Measurements from ENCODE around the gene MRPS2.
"Not testable (repeated sequence)": the region's sequence is repeated elsewhere in the genome, so short reads cannot be mapped to it uniquely, and the experiment has no call there.

The MRPS2 gene

DNA sequence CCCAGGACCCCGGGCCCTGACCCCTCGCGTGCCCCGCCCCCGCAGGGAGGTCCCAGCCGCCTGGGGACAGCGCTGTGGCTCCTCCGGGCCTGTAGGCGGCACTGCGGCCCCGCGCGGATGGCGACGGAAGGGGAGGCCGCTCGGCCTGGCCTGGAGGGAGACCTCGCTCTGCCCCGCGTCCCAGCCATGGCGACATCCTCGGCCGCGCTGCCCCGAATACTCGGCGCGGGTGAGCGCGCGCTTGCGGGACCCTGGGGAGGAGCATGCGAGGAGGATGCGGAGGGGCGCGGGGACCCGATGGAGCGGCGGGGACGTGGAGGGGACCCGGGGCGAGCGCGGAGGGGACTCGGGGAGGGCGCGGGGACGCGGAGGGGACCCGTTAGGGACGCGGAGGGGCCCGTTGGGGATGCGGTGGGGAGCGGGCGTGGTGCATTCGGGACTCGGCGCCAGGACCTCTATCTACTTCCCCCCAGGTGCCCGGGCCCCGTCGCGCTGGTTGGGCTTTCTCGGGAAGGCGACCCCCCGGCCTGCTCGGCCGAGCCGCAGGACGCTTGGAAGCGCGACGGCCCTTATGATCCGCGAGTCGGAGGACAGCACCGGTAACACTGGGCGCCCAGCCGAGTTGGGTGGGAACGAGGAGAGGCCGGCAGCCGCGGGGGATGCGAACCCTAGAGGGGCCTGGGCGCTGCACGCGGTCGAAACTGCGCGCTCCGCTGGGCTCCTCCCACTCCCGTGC is at the start of gene MRPS2:
Gene MRPS2 (plus strand): TSS at position 158 of the 736 bp plus-strand sequence. CDS start 29 bp downstream, at position 187.
- DNase-seq (ENCODE audit: low read depth, low spot score): peak; percentile 96

DNA sequence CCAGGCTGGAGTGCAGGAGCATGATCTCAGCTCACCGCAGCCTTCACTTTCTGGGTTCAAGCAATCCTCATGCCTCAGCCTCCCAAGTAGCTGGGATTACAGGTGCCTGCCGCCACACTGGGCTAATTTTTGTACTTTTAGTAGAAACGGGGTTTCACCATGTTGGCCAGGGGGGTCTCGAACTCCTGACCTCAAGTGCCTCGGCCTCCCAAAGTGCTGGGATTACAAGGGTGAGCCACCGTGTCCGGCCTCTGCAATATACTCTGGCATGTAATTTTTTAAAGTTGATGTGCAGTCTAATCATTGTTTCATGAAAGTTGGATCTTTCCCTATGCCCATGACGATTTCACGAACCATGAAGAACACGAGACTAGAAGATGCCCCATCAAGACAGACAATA is 49.5 kb upstream of the MRPS2 start:
- no peak for DNase-seq (ENCODE audit: low read depth, low spot score)

DNA sequence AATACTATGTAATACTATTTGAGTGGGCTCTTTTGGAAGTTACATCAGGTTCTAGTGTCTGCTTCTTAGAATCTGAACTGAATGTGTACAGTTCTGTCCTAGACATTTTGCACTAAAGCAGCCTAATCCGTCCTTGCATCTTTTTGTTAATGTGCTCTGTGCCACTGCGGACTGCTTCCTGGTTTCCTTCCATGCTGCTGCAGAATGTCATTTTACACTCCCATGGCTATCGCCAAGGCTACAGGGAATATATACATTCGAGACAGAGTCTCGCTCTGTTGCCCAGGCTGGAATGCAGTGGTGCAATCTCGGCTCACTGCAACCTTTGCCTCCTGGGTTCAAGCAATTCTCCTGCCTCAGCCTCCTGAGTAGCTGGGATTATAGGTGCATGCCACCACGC is 48.6 kb upstream of the MRPS2 start:
- not testable (repeated sequence) for DNase-seq (ENCODE audit: low read depth, low spot score)

DNA sequence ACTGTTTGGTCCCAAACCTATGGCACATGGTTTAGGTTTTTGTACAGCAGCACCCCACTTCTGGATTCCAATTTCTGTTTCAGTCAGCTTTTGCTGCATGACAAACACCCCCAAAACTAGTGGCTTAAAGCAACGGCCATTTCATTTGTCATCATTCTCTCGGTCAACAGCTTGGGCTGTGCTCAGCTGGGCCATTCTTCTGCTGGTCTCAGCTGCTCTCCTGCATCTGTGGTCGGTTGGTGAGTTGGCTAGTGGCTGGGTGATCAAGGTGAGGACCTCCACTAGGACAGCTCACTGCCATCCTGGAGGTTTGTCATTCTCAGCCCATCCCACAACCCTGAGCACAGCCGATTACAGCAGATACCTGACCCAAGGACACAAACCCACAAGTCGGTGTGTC is 45.7 kb upstream of the MRPS2 start:
- no peak for DNase-seq (ENCODE audit: low read depth, low spot score)

DNA sequence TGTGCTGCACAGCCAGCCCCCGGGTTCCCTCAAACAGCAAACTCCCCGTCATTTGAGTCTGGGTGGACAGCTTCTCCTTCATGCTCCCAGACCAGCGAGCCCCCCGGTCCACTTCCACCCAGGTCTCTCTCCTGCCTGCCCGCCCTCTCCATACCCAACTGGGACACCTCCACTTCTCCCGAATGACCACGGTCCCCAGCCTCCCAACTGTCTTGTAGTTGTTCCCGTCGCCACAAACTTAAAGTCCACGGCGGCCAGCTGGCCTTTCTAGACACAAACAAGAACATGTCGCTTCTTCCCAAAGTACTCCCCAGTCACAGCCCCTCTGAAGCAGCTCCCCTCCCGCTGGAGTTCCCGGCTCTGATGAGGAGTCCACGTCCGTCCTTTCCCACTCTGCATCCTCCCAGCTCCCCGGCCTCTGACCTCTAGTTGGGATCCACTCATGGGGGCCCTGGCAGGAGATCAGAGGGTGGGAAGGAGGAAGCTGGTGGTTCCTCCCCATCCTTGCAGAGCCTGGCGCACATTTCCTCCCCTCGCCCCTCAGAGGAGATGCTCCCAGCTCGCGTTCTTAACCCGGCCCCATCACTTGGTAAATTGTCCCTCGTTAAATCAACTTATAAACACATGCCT is 45.0 kb upstream of the MRPS2 start:
- no peak for DNase-seq (ENCODE audit: low read depth, low spot score)

DNA sequence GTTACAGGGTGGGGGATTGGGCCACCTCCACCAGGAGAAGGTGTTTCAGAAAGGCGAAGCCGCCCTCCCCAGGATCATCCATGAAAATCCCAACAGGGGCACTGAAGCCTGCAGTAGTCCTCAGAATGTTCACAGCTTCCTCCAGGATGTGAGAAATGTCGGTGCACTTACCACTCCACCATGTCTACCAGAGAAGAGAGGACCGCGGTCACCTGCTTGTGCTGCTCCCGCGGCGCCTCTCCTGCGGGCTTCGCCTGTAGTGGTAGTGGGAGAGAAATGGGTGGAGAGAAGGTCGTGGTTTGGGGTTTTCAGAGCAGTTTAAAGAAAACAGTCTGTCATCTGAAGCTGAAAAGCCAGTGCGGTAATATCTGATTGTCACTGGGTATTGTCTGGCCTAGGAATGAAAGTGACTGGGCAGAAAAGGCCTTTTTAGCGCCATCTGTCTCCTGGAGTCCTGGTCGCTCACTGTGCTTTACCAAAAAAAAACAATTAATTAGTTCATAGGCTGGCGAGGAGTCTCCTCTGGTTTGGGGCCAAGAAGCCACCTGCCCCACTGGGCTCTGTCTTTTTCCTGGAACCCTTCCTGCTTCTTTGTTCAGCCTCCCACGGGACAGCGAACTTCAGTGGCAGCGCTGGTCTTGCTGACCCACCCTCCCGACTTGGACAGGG is 43.9 kb upstream of the MRPS2 start:
- DNase-seq (ENCODE audit: low read depth, low spot score): no peak

DNA sequence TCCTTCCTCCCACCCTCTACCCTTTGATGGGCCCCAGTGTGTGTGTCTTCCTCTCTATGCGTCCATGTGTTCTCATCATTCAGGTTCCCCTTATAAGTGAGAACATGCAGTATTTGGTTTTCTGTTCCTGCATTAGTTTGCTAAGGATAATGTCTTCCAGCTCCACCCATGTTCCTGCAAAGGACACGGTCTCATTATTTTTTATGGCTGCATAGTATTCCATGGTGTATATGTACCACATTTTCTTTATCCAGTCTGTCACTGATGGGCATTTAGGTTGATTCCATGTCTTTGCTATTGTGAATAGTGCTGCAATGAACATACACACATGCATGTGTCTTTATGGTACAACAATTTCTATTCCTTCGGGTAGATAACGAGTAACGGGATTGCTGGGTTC is 42.0 kb upstream of the MRPS2 start:
- DNase-seq (ENCODE audit: low read depth, low spot score): not testable (repeated sequence)

DNA sequence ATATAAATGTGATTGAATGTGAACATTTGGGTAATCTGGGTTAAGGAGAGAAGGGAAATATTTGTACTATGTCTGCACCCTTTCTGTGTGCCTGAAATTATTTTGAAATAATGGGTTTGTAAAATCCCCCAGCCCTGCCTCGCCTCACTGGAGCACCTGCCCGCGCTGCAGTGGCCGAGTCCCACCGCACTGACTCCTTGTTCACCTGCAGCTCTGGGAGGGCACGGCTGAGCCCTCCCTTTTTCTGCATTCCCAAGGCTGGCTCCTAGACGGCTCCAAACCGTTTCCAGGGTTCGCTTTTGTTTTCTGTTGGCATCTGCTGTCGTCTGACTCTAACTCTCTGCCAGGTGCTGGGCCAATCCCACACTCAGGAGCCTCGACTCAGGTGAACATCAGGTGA is 38.5 kb upstream of the MRPS2 start:
- DNase-seq (ENCODE audit: low read depth, low spot score): no peak

DNA sequence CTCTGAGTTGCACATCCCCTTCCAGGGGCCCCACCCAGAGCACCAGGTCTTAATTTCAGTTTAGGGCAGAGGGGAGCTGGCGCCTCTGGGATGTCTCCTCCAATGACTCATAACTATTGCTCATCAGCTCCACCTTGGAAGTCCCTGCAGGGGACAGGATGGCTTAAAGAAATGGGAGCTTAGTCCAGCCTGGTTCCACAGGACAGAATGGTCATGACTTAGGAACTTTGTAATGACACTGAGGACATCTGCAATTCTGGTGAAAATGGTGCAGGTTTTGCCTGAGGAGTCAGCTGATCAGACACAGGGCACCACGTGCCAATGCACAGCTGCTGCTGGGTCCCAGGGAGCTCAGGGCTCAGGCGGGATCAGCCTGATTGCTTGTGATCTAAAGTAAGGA is 37.3 kb upstream of the MRPS2 start:
- DNase-seq (ENCODE audit: low read depth, low spot score): no peak

DNA sequence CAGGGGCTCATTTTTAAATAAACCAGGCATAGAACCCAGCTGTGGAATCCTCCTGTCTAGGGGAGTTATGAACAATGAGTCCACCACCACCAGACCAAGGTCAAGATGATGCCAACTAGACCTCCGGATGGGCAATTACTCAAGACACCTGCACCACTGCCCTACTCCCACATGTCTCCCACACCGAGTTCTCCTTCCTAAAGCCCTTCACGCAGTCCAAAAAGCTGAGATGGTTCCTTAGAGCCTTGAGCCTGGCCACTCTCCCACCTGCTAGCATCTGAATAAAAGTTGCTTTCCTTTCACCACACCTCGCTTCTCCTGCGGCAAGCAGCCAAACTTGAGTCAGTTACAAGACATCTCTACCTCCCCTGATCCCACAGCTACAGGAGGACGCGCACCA is 36.3 kb upstream of the MRPS2 start:
- DNase-seq (ENCODE audit: low read depth, low spot score): no peak

DNA sequence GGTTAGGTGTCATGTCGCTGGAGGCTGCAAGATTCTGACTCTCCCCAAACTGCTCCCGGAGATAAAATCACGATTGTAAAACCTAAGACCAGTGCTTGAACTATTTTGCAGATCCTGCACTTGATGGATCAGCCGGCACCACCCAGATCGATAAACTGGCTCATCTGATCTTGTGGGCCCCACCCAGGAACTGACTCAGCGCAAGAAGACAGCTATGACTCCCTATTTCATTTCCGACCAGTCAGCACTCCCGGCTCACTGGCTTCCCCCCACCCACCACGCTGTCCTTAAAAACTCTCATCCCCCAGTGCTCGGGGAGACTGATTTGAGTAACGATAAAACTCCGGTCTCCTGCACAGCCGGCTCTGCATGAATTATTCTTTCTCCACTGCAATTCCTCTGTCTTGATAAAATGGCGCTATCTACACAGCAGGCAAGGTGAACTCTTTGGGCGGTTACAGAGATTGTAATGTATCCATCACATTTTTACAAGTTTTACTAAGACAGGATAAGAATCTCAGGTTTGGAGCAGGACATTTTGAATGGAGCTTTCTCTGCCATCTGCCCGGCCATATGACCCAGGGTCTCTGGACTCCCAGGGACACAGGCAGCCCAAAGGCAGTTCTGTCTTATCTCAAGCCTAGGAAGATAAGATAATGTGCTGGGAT is 31.5 kb upstream of the MRPS2 start:
- DNase-seq (ENCODE audit: low read depth, low spot score): no peak

DNA sequence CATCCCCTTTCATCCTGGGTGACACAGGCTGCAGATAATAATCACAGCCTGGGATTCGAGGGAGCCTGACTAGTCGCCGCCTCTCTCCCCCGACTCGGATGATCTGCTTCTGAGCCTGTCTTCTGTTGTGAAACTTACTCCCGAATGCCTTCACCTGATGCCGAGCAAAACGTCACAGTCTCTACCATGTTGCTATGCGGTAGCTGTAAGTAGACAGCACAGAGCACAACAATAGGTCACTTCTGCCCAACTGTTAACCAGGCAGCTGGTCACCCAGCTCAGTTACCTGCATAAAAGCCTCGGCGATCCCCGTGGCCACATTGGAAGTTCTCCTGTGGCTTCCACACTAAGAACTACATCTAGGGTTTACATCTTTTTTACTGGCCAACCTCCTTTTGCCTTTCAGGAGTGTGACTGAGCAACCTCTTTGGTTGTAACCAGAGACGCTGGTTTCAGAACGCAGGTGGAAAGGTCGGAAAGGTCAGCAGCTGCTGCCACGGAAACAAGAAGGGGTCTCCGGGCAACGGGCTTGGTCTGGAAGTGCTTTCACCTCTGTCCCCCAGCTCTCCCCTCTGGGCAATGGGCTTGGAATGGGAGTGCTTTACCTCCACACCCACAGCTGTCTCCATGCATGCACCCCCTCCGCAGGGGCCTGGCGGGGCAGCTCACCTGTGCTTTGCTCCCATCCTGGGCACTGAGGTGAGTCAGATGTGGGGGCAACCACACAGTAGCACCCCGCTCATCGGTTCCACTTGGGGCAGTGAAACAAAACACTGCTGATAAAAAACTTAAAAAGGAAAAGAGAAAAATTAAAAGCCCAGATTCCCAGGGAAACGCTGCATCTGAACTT is 28.5 kb upstream of the MRPS2 start:
- no peak for DNase-seq (ENCODE audit: low read depth, low spot score)

DNA sequence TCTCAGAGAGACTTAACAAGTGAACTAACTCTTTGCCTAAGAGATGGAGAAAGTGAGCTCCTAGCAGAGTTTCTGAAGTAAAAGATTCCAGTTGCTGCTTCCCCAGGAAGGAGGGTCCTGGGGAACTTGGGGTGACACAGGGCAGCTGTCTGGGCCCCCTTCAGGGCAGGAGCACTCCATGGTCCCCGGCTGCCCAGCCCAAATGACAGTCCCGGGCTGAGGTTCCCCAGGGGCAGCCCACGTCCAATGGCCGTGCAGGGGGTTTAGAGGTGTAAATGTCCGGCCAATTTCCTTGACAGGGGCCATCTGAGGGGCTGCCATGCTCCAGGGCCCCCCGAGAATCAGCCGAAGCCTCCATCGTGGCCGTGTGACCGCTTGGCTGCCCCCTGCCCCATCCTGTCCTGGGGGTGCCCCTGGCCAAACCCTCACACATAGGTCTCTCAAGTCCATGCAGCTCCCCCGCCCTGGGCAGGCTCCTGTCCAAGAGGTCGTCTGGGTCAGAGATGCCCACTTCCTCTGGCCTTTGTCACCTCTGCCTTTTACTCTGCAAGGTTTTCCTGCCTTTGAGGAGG is 26.4 kb upstream of the MRPS2 start:
- DNase-seq (ENCODE audit: low read depth, low spot score): no peak

DNA sequence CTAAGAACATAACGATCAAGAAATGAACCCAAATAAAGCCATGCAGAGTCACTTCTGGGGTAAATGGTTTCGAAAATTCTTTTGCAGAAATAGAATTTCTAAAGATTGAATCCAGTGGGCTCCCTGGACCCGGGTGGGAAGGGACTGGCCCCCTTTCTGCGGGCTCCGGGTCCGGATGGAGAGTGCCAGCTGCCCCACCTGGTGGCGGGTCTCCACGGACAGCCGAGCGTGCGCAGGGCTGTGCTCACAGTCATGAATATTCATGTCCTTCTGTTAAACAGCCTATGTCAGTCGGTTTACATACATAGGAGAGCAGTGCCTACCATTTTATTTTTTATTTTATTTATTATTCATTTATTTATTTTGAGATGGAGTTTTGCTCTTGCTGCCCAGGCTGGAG is 25.6 kb upstream of the MRPS2 start:
- DNase-seq (ENCODE audit: low read depth, low spot score): peak; percentile 69

DNA sequence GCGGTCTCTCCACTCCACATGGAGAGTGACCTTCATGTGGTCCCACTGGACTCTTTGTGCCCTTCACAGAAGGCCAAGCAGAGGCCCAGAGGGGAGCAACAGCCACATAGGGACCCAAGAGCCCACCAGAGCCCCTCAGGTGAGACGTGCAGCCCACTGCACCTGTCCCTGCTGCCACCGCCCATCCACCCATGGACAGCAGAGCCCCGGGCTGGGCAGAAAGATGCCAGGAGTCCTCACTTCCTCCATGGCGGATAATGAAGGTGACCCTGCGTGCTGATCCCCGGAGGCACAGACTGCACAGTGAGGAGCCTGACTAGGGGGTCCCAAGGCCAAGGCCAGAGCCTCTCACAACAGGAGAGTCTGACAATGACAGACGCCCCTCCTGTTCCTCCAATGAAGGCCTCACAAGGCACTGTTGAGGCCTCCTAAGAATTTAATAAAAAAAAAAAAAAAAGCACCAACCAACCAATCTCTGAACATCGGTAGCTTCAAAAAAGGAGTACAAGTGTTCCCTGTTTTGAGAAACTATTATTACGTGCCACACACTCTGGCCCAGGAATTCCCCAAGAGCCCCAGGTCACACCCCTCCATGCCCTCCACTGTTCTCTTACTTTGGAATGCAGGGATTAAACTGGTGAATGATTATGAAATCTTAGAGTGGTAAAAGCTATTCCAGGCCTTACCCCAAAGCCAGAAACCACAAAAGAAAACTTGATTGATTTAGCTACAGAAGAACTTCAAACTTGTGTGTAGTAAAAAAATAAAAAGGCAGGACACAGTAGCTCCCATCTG is 23.7 kb upstream of the MRPS2 start:
- DNase-seq (ENCODE audit: low read depth, low spot score): peak; percentile 61

DNA sequence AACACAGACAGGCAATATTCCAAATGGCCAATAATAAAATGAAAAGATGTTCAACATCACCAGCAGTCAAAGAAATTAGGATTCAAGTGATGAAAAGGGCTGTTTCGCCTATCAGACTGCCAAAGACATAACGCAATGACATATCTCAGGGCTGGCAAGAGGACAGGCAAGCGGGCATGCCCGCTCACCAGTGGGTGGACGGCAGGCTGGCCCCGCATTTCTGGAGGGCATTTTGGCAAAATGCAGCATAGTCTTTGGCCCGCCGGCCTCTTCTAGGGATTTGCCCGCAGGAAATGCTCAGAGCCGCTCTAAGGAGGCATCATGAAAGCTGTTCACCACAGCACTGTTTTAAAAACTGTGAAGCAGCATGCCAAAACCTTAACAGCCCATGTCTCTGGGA is 22.3 kb upstream of the MRPS2 start:
- no peak for DNase-seq (ENCODE audit: low read depth, low spot score)

DNA sequence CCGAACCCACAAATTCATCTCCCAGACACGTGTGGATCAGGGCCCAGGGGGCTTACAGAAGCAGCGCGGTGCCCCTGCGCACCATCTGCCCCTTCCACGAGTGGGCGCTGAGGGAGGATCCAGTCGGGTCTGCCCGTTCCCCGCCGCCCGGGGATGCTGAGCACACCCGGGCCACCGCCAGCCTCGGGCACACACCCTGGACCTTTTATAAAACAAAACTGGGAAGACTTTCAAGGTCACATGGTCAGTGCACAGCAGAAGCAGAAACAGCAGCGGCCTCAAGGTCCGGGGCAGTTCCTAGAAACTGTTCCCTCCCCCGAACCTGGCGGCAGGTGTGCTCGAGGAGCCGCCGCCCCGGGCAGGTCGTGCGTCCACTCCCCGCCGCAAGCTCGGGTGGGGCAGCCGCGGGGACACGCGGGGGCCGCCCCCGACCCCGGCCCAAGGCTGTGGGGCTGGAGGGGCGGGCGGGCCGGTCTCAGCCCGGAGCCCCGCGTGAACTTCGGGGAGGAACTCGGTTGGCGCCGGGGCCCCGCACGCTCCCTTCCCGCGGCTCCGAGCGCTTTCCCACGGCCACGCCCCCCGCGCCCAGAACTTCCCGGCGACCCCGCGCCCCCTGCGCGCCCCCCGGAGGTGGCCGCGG is 21.5 kb upstream of the MRPS2 start:
- peak; percentile 58 for DNase-seq (ENCODE audit: low read depth, low spot score)

DNA sequence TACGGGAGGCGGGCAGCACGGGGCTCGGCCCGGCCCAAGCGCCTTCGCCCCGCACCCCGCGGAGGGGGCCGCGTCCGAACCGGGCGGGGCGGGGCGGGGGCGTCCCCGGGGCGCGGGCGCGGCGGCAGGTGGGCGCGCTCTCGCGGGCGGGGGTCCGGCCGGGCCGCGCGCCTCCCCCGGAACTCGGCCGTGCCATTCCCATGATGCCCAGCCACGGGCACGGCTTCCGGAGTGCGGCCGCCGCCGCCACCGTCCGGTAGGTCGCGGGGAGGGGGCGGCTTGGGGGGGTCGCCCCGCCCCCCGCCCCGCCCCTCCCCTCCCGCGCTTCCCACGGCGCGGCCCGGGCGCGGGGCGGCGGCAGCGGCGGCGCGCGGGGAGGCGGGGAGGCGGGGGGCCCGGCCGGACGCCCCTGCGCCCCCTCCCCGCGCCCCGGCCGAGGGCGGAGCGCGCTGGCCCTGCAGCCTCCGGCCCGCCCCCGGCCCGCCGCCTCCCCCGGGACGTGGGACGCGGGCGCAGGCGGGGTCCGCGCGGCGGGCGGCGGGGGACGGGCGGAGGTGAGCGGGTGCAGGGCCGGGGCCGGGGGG is 20.9 kb upstream of the MRPS2 start, which contains the start of gene PPP1R26:
Gene PPP1R26 (plus strand): TSS at position 314 of the 584 bp plus-strand sequence. CDS start 4,729 bp downstream, outside the sequence.
- DNase-seq (ENCODE audit: low read depth, low spot score): peak; percentile 52

Measured in astrocyte of the hippocampus (primary cell).